ENCODE measurements around the gene SYT9.

SYT9 gene

DNA sequence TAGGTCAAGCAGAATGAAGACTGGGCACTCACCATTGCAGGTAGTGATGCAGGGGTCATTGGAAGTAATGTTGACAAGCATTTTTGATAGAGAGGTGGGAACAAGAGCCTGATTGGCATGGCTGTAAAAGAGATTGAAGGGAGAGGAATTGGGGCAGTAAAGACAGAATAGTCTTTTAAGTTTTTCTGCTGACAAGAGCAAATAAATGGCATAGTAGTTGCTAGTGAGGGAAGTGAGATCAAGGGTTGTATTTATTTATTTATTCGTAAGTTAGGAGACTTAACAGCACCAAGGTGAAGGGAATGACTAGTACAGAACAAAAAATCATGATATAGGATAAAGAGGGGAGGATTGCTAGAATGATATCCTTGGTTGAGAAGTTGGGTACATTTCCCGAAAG, 11.0 kb downstream of the SYT9 start:
- Histone ChIP-seq H2BK5ac (ENCODE audit: low read length) (no peak overlapping the region), H3K36me3 (ENCODE audit: control insufficient read depth, insufficient read depth, low read length) (no peaks in the 10 kb centered on the region), H3K4me1 (ENCODE audit: control insufficient read depth, low read depth, low read length) (no peaks in the 10 kb centered on the region), H3K9ac (ENCODE audit: low read length) (no peak overlapping the region), H3K27ac (ENCODE audit: low read depth, low read length) (no peak overlapping the region), H3K79me1 (ENCODE audit: low read length) (no peaks in the 10 kb centered on the region), H3K56ac (ENCODE audit: low read length) (no peak overlapping the region), H3K23ac (ENCODE audit: low read length) (no peak overlapping the region), H3K27me3 (ENCODE audit: insufficient read depth, low read length, poor library complexity) (no peaks in the 10 kb centered on the region), H3K4me2 (ENCODE audit: low read length) (no peak overlapping the region), H3K79me2 (ENCODE audit: control insufficient read depth, insufficient read depth, low read length) (no peaks in the 10 kb centered on the region), H2BK15ac (replicated peaks; ENCODE audit: low read depth) (no peak overlapping the region), H3K4me3 (ENCODE audit: low read length) (no peak overlapping the region), H2AK5ac (ENCODE audit: low read length) (no peak overlapping the region), H4K8ac (ENCODE audit: low read depth, low read length) (no peak overlapping the region), H2BK120ac (ENCODE audit: low read depth, low read length) (no peak overlapping the region), H4K5ac (ENCODE audit: low read length) (no peak overlapping the region), H3K4ac (ENCODE audit: low read depth, low read length) (no peak overlapping the region), H3K18ac (ENCODE audit: low read length) (no peak overlapping the region)
- no peak for DNase-seq
- WGBS (ENCODE audit: extremely low coverage, insufficient coverage, low lambda C conversion rate), result no CpG with 5 or more reads among the region's 2 CpGs

DNA sequence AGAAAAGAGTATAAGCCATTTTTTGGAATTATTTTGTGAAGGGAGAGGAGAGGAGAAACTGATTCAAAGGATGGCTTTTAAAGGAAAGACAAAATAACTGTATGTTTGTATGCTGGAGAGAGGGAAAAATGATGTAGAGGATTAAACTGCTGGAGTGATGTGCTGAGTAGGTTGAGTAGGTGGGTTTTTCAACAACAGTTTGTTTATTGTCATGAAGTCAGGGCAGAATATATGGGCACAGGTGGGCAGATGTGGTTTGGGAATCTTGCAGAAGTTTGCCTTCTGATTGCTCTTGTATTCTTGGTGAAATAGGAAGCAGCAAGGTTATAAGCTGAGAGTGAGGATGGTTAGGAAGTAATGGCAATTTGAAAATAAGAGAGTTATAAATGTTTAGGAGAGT, 12.1 kb downstream of the SYT9 start:
- no peak overlapping the region for H2BK5ac ChIP-seq (ENCODE audit: low read length)
- no peak overlapping the region for H3K4ac ChIP-seq (ENCODE audit: low read depth, low read length)

DNA sequence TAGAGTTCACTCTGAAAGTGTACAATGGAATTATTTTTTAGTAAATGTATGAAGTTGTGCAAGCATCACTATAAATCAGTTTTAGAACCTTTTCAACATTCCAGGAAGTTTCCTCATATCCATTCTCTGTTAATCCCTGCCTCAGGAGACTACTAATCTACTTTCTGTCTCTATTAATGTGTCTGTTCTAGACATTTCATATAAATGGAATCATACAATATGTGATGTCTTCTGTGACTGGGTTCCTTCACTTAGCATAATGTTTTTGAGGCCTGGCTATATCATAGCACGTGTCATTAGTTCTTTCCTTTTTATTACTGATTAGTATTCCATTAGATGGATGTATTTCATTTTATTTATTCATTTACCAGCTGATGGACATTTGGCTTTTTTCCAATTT, 17.1 kb downstream of the SYT9 start:
- H2AK5ac ChIP-seq (ENCODE audit: low read length), result no peak overlapping the region
- no peak overlapping the region for H3K9ac ChIP-seq (ENCODE audit: low read length)
- no peak overlapping the region for H3K4me3 ChIP-seq (ENCODE audit: low read length)
- no peaks in the 10 kb centered on the region for H3K27me3 ChIP-seq (ENCODE audit: insufficient read depth, low read length, poor library complexity)
- H3K36me3 ChIP-seq (ENCODE audit: control insufficient read depth, insufficient read depth, low read length), result no peaks in the 10 kb centered on the region
- no peak overlapping the region for H3K4me2 ChIP-seq (ENCODE audit: low read length)
- H4K5ac ChIP-seq (ENCODE audit: low read length), result no peak overlapping the region
- DNase-seq, result no peak
- H3K27ac ChIP-seq (ENCODE audit: low read depth, low read length), result no peak overlapping the region
- H3K79me1 ChIP-seq (ENCODE audit: low read length), result no peaks in the 10 kb centered on the region
- no peaks in the 10 kb centered on the region for H3K4me1 ChIP-seq (ENCODE audit: control insufficient read depth, low read depth, low read length)
- H4K8ac ChIP-seq (ENCODE audit: low read depth, low read length), result no peak overlapping the region
- H3K23ac ChIP-seq (ENCODE audit: low read length), result no peak overlapping the region
- WGBS (ENCODE audit: extremely low coverage, insufficient coverage, low lambda C conversion rate), result no CpG with 5 or more reads among the region's 1 CpG
- no peak overlapping the region for H2BK120ac ChIP-seq (ENCODE audit: low read depth, low read length)
- no peak overlapping the region for H2BK15ac ChIP-seq (replicated peaks; ENCODE audit: low read depth)
- no peak overlapping the region for H3K4ac ChIP-seq (ENCODE audit: low read depth, low read length)
- H3K18ac ChIP-seq (ENCODE audit: low read length), result no peak overlapping the region
- no peaks in the 10 kb centered on the region for H3K79me2 ChIP-seq (ENCODE audit: control insufficient read depth, insufficient read depth, low read length)
- no peak overlapping the region for H2BK5ac ChIP-seq (ENCODE audit: low read length)
- H3K56ac ChIP-seq (ENCODE audit: low read length), result no peak overlapping the region

More for the DNA sequence above, 12.1 kb downstream of the SYT9 start:
- Histone ChIP-seq H2BK15ac (replicated peaks; ENCODE audit: low read depth) (no peak overlapping the region), H3K79me2 (ENCODE audit: control insufficient read depth, insufficient read depth, low read length) (no peaks in the 10 kb centered on the region), H3K27ac (ENCODE audit: low read depth, low read length) (no peak overlapping the region), H3K36me3 (ENCODE audit: control insufficient read depth, insufficient read depth, low read length) (no peaks in the 10 kb centered on the region), H3K56ac (ENCODE audit: low read length) (no peak overlapping the region), H2BK120ac (ENCODE audit: low read depth, low read length) (no peak overlapping the region), H3K79me1 (ENCODE audit: low read length) (no peaks in the 10 kb centered on the region), H3K9ac (ENCODE audit: low read length) (no peak overlapping the region), H3K4me2 (ENCODE audit: low read length) (no peak overlapping the region), H3K18ac (ENCODE audit: low read length) (no peak overlapping the region), H3K27me3 (ENCODE audit: insufficient read depth, low read length, poor library complexity) (no peaks in the 10 kb centered on the region), H3K23ac (ENCODE audit: low read length) (no peak overlapping the region), H3K4me1 (ENCODE audit: control insufficient read depth, low read depth, low read length) (no peaks in the 10 kb centered on the region), H4K5ac (ENCODE audit: low read length) (no peak overlapping the region), H3K4me3 (ENCODE audit: low read length) (no peak overlapping the region), H2AK5ac (ENCODE audit: low read length) (no peak overlapping the region), H4K8ac (ENCODE audit: low read depth, low read length) (no peak overlapping the region)
- DNase-seq, result no peak

DNA sequence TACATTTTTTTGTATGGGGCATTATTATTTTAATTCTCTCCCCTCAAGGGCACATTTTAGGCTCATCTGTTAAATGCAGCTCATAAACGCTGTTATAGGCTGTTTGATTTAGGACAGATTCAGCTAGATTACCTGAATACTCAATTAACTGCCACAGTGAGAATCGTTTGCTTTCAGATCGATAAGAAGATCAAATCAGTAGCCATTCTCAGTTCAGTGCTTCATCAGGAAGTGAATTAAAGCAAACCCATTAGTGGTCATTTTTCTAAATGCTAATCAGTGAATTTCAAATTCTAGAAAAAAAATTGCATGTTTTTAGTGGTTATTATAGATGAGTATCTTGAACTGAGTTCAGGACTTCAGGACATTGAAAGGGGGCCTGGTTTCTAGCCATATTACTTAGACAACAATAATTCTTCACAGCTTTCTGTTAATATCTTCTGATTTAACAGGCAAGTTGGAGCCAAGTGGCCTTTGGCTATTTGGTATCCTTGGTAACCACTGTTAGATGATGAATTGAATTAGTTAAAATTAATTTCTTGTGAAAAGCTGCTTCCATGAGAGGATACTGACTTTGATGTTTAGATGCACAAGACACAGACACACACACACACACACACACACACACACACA, 18.6 kb downstream of the SYT9 start:
- H3K27me3 ChIP-seq (ENCODE audit: insufficient read depth, low read length, poor library complexity), result no peaks in the 10 kb centered on the region
- H3K4me1 ChIP-seq (ENCODE audit: control insufficient read depth, low read depth, low read length), result peaks cover 2% of the 10 kb centered on the region
- H3K79me2 ChIP-seq (ENCODE audit: control insufficient read depth, insufficient read depth, low read length), result no peaks in the 10 kb centered on the region
- no peak overlapping the region for H2AK5ac ChIP-seq (ENCODE audit: low read length)
- H4K5ac ChIP-seq (ENCODE audit: low read length), result no peak overlapping the region
- no peak overlapping the region for H3K4me2 ChIP-seq (ENCODE audit: low read length)
- no peak overlapping the region for H2BK120ac ChIP-seq (ENCODE audit: low read depth, low read length)
- H2BK5ac ChIP-seq (ENCODE audit: low read length), result no peak overlapping the region
- no peak overlapping the region for H3K4ac ChIP-seq (ENCODE audit: low read depth, low read length)
- H3K56ac ChIP-seq (ENCODE audit: low read length), result no peak overlapping the region
- no peak overlapping the region for H4K8ac ChIP-seq (ENCODE audit: low read depth, low read length)
- no peak overlapping the region for H3K23ac ChIP-seq (ENCODE audit: low read length)
- H3K79me1 ChIP-seq (ENCODE audit: low read length), result no peaks in the 10 kb centered on the region
- H2BK15ac ChIP-seq (replicated peaks; ENCODE audit: low read depth), result no peak overlapping the region
- H3K9ac ChIP-seq (ENCODE audit: low read length), result no peak overlapping the region
- no CpG with 5 or more reads among the region's 3 CpGs for WGBS (ENCODE audit: extremely low coverage, insufficient coverage, low lambda C conversion rate)
- H3K36me3 ChIP-seq (ENCODE audit: control insufficient read depth, insufficient read depth, low read length), result no peaks in the 10 kb centered on the region
- H3K4me3 ChIP-seq (ENCODE audit: low read length), result no peak overlapping the region
- no peak for DNase-seq
- H3K18ac ChIP-seq (ENCODE audit: low read length), result no peak overlapping the region
- no peak overlapping the region for H3K27ac ChIP-seq (ENCODE audit: low read depth, low read length)

DNA sequence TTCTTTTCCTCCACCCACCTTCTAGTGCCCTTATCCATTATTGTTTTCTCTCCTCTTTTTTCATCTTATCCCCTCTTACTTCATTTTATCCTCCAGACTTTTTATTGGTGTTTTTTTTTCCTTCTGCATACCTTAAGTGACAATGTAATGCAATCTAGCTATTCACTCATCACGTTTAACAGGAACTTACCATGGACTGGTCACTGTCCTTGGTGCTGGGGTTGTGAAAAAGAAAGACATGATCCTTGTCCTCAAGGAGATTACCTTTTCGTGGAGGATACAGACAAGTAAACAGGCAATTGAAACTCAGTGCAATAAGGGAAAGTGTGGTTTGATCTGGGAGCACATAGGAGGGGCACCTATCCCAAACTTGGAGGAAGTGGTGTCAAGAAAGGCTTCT, 20.7 kb downstream of the SYT9 start:
- Histone ChIP-seq H4K5ac (ENCODE audit: low read length) (no peak overlapping the region), H3K9ac (ENCODE audit: low read length) (no peak overlapping the region), H2AK5ac (ENCODE audit: low read length) (no peak overlapping the region), H3K27ac (ENCODE audit: low read depth, low read length) (no peak overlapping the region), H3K4me2 (ENCODE audit: low read length) (no peak overlapping the region), H3K18ac (ENCODE audit: low read length) (no peak overlapping the region), H3K23ac (ENCODE audit: low read length) (no peak overlapping the region), H3K4me1 (ENCODE audit: control insufficient read depth, low read depth, low read length) (peaks cover 2% of the 10 kb centered on the region), H3K79me1 (ENCODE audit: low read length) (no peaks in the 10 kb centered on the region), H3K36me3 (ENCODE audit: control insufficient read depth, insufficient read depth, low read length) (no peaks in the 10 kb centered on the region), H3K4me3 (ENCODE audit: low read length) (no peak overlapping the region), H2BK120ac (ENCODE audit: low read depth, low read length) (no peak overlapping the region), H4K8ac (ENCODE audit: low read depth, low read length) (no peak overlapping the region), H3K56ac (ENCODE audit: low read length) (no peak overlapping the region), H3K79me2 (ENCODE audit: control insufficient read depth, insufficient read depth, low read length) (no peaks in the 10 kb centered on the region), H3K27me3 (ENCODE audit: insufficient read depth, low read length, poor library complexity) (no peaks in the 10 kb centered on the region), H3K4ac (ENCODE audit: low read depth, low read length) (no peak overlapping the region), H2BK5ac (ENCODE audit: low read length) (no peak overlapping the region), H2BK15ac (replicated peaks; ENCODE audit: low read depth) (no peak overlapping the region)
- DNase-seq, result peak; percentile 19
- WGBS (ENCODE audit: extremely low coverage, insufficient coverage, low lambda C conversion rate), result no CpG with 5 or more reads among the region's 2 CpGs

DNA sequence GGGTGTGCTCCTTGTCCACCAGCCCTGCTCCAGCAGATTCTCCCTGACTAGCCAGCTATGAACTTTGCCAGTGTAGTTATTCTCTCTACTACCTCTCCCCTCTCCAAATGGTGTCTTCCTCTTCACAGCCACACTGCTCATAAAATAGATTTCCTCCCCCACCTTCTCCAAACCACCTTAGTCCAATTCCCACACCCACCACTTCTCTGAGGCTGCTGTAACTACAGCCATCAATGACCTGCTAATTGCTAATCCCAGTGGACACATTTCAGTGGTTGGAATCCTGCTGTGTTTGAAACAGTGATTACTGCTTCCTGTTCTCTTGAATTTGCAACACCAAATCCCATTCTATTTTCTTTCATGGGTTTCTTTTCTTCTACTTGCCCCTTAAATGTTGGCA, 23.4 kb downstream of the SYT9 start:
- H3K4me3 ChIP-seq (ENCODE audit: low read length), result no peak overlapping the region
- H3K4me2 ChIP-seq (ENCODE audit: low read length), result no peak overlapping the region
- no peak overlapping the region for H3K9ac ChIP-seq (ENCODE audit: low read length)

More for the DNA sequence above, 23.4 kb downstream of the SYT9 start:
- DNase-seq, result peak; percentile 41
- Histone ChIP-seq H4K5ac (ENCODE audit: low read length) (no peak overlapping the region), H2BK5ac (ENCODE audit: low read length) (no peak overlapping the region), H3K27me3 (ENCODE audit: insufficient read depth, low read length, poor library complexity) (no peaks in the 10 kb centered on the region), H4K8ac (ENCODE audit: low read depth, low read length) (no peak overlapping the region), H2BK120ac (ENCODE audit: low read depth, low read length) (no peak overlapping the region), H3K36me3 (ENCODE audit: control insufficient read depth, insufficient read depth, low read length) (no peaks in the 10 kb centered on the region), H3K4me1 (ENCODE audit: control insufficient read depth, low read depth, low read length) (peaks cover 2% of the 10 kb centered on the region), H3K56ac (ENCODE audit: low read length) (no peak overlapping the region), H2BK15ac (replicated peaks; ENCODE audit: low read depth) (no peak overlapping the region), H3K27ac (ENCODE audit: low read depth, low read length) (no peak overlapping the region), H3K79me2 (ENCODE audit: control insufficient read depth, insufficient read depth, low read length) (no peaks in the 10 kb centered on the region), H3K23ac (ENCODE audit: low read length) (no peak overlapping the region), H3K79me1 (ENCODE audit: low read length) (no peaks in the 10 kb centered on the region), H3K18ac (ENCODE audit: low read length) (no peak overlapping the region), H2AK5ac (ENCODE audit: low read length) (no peak overlapping the region), H3K4ac (ENCODE audit: low read depth, low read length) (no peak overlapping the region)
